ENCODE results near the gene LCE1F. TPM values are rescaled to one million over a fixed set of nuclear protein-coding genes. Genes with fewer than 3 reads are reported as not detected.

LCE1F gene
- total and polyA plus RNA-seq, 3 donors from 2014 or later: not detected

DNA sequence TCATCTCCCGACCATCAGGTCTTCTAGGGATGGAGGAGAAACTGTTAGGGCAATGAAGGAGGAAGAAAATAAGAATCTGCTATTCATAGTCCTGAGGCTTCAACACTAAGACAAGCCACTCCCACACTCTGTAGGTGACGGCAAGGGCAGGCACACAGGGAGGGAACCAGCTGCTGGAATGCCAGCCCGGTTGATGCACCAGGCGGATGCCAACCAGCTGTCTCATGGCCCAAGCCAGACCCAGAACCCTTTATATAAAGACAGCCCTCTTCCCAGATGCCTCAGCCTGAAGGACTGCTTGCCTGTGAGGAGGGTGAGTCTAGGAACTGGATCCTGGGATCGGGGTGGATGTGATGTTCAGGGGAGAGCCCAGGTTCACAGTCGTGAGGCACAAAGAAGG is 17.2 kb upstream of the LCE1F start, which contains the start of gene KPRP:
Gene KPRP, plus strand, starts transcription at position 279 of the 400 bp plus-strand sequence. CDS start 1,564 bp downstream, outside the sequence.
- no peaks in the 10 kb centered on the region for H3K9me3 ChIP-seq
- no peak within 1 kb of the TSS for H3K27ac ChIP-seq
- H3K36me3 ChIP-seq (ENCODE audit: low read depth, missing control alignments): no peaks in the 10 kb centered on the region
- TF ChIP-seq POLR2A (IDR thresholded peaks at IDR 0.05): no peak
- TF ChIP-seq, protein P1, sequence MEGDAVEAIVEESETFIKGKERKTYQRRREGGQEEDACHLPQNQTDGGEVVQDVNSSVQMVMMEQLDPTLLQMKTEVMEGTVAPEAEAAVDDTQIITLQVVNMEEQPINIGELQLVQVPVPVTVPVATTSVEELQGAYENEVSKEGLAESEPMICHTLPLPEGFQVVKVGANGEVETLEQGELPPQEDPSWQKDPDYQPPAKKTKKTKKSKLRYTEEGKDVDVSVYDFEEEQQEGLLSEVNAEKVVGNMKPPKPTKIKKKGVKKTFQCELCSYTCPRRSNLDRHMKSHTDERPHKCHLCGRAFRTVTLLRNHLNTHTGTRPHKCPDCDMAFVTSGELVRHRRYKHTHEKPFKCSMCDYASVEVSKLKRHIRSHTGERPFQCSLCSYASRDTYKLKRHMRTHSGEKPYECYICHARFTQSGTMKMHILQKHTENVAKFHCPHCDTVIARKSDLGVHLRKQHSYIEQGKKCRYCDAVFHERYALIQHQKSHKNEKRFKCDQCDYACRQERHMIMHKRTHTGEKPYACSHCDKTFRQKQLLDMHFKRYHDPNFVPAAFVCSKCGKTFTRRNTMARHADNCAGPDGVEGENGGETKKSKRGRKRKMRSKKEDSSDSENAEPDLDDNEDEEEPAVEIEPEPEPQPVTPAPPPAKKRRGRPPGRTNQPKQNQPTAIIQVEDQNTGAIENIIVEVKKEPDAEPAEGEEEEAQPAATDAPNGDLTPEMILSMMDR (IDR thresholded peaks at IDR 0.05): no peak
- H3K4me1 ChIP-seq: no peaks in the 10 kb centered on the region
- no peak within 1 kb of the TSS for H3K4me3 ChIP-seq
- 72 to 73% methylated on average over 6 of the region's 6 CpGs for WGBS, 2 donors
- intact Hi-C loops (cut with DNase I; ENCODE audit: low total_unique reads): no loop called here
- DNase-seq: no peak
- H3K27me3 ChIP-seq: no peaks in the 10 kb centered on the region

DNA sequence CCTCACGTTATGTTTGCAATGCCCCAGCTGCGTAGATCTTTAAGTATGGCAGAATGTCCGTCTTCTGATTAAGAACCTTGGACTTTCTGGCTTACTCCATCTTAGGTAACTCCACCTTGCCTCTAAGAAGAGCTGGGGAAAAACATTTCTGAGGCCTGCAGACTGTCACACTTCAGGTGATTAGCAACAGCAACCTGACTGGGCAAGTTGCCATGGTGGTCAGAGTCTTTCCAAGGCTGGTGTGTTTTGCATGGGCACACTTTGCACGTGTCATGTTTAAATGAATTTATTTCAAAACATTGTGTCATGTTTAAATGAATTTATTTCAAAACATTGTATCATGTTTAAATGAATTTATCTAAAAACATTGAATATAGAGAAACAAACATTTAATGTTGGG is 16.3 kb upstream of the LCE1F start:
- Histone ChIP-seq H3K27me3 (no peaks in the 10 kb centered on the region), H3K4me1 (no peaks in the 10 kb centered on the region), H3K9me3 (no peaks in the 10 kb centered on the region), H3K27ac (no peak overlapping the region), H3K36me3 (ENCODE audit: low read depth, missing control alignments) (no peaks in the 10 kb centered on the region), H3K4me3 (no peak overlapping the region)
- TF ChIP-seq, protein P1 (IDR thresholded peaks at IDR 0.05): no peak
- TF ChIP-seq POLR2A (IDR thresholded peaks at IDR 0.05): no peak
- intact Hi-C loops (cut with DNase I; ENCODE audit: low total_unique reads): no loop called here
- DNase-seq: no peak
- WGBS, 2 donors: 85% methylated on average over 4 of the region's 4 CpGs

DNA sequence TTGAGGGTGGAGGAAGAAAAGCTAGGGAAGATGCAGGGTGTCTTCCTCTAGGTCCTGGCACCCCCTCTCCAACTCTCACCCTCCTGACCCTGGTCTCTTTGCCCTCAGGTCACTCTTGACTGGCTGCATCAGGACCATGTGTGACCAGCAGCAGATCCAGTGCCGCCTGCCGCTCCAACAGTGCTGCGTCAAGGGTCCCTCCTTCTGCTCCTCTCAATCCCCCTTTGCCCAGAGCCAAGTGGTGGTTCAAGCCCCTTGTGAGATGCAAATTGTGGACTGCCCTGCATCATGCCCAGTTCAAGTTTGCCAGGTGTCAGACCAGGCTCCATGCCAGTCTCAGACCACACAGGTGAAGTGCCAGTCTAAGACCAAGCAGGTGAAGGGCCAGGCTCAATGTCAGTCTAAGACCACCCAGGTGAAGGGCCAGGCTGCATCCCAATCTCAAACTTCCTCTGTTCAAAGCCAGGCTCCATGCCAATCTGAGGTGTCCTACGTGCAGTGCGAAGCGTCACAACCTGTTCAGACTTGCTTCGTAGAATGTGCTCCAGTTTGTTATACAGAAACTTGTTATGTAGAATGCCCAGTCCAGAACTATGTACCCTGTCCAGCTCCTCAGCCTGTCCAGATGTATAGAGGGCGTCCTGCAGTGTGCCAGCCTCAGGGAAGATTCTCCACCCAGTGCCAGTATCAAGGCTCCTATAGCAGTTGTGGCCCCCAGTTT is 15.3 kb upstream of the LCE1F start:
- no peak for DNase-seq
- 91% methylated on average over 7 to 8 of the region's 8 CpGs for WGBS, 2 donors
- Histone ChIP-seq H3K27ac (no peak overlapping the region), H3K9me3 (no peaks in the 10 kb centered on the region), H3K36me3 (ENCODE audit: low read depth, missing control alignments) (no peaks in the 10 kb centered on the region), H3K4me1 (no peaks in the 10 kb centered on the region), H3K27me3 (no peaks in the 10 kb centered on the region), H3K4me3 (no peak overlapping the region)
- TF ChIP-seq, protein P1 (IDR thresholded peaks at IDR 0.05): no peak
- TF ChIP-seq POLR2A (IDR thresholded peaks at IDR 0.05): no peak
- intact Hi-C loops (cut with DNase I; ENCODE audit: low total_unique reads): no loop called here

DNA sequence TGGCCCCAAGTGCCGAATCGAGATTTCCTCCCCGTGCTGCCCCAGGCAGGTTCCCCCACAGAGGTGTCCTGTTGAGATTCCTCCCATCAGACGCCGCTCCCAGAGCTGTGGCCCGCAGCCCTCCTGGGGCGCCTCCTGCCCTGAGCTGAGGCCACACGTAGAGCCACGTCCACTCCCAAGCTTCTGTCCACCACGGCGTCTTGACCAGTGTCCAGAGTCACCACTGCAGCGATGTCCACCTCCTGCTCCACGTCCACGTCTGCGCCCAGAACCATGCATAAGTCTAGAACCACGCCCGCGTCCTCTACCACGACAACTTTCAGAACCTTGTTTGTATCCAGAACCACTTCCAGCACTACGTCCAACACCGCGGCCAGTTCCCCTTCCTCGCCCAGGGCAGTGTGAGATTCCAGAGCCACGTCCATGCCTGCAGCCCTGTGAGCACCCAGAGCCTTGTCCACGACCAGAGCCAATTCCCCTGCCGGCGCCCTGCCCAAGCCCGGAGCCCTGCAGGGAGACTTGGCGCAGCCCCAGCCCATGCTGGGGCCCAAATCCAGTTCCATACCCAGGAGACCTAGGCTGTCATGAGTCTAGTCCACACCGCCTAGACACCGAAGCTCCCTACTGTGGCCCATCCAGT is 14.3 kb upstream of the LCE1F start:
- 52 to 78% methylated on average over 22 to 31 of the region's 31 CpGs for WGBS, 2 donors
- DNase-seq: no peak
- Histone ChIP-seq H3K27ac (no peak overlapping the region), H3K36me3 (ENCODE audit: low read depth, missing control alignments) (no peaks in the 10 kb centered on the region), H3K4me3 (no peak overlapping the region), H3K4me1 (no peaks in the 10 kb centered on the region), H3K27me3 (no peaks in the 10 kb centered on the region), H3K9me3 (no peaks in the 10 kb centered on the region)
- intact Hi-C loops (cut with DNase I; ENCODE audit: low total_unique reads): no loop called here
- TF ChIP-seq, protein P1 (IDR thresholded peaks at IDR 0.05): no peak
- TF ChIP-seq POLR2A (IDR thresholded peaks at IDR 0.05): no peak

All from testis (tissue), 3 donors.